Measurements from ENCODE around the gene RBM7.

Gene RBM7

DNA sequence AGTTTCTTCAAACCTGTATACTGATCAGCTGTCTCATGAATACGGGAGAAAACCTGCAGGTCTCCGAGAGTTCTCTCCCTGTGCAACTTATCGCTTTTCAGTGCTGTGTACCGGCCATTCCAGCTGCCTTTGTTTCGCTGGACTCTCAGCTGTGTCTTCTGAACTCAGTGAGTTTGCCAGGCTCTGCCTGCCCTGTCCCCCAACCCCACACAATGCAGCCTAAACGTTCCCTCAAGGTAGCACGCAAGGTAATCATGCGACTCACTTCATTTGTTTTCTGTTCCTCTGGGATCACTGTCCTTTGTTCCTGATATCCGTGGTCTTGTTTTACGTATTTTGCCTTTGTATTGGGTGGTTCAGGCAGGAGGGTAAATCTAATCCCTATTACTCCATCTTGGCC lies 13.5 kb downstream of the RBM7 start:
- Histone ChIP-seq H3K4me2 (ENCODE audit: low read length) (no peak overlapping the region), H3K4ac (ENCODE audit: low read depth, low read length) (no peak overlapping the region), H3K79me2 (ENCODE audit: control insufficient read depth, insufficient read depth, low read length) (no peaks in the 10 kb centered on the region), H3K18ac (ENCODE audit: low read length) (no peak overlapping the region), H2AK5ac (ENCODE audit: low read length) (no peak overlapping the region), H4K5ac (ENCODE audit: low read length) (no peak overlapping the region), H4K8ac (ENCODE audit: low read depth, low read length) (no peak overlapping the region), H3K4me1 (ENCODE audit: control insufficient read depth, low read depth, low read length) (no peaks in the 10 kb centered on the region), H3K27me3 (ENCODE audit: insufficient read depth, low read length, poor library complexity) (no peaks in the 10 kb centered on the region), H2BK120ac (ENCODE audit: low read depth, low read length) (no peak overlapping the region), H2BK5ac (ENCODE audit: low read length) (no peak overlapping the region), H3K9ac (ENCODE audit: low read length) (no peak overlapping the region), H2BK15ac (replicated peaks; ENCODE audit: low read depth) (no peak overlapping the region), H3K56ac (ENCODE audit: low read length) (no peak overlapping the region), H3K36me3 (ENCODE audit: control insufficient read depth, insufficient read depth, low read length) (no peaks in the 10 kb centered on the region), H3K4me3 (ENCODE audit: low read length) (no peak overlapping the region), H3K27ac (ENCODE audit: low read depth, low read length) (no peak overlapping the region), H3K23ac (ENCODE audit: low read length) (no peak overlapping the region), H3K79me1 (ENCODE audit: low read length) (no peaks in the 10 kb centered on the region)
- no CpG with 5 or more reads among the region's 10 CpGs for WGBS (ENCODE audit: extremely low coverage, insufficient coverage, low lambda C conversion rate)
- DNase-seq: no peak

GRCh38 chr11:114416441-114416961 lies 16.0 kb downstream of the RBM7 start:
- H2AK5ac ChIP-seq (ENCODE audit: low read length): no peak overlapping the region
- no peak overlapping the region for H3K18ac ChIP-seq (ENCODE audit: low read length)
- no peaks in the 10 kb centered on the region for H3K79me1 ChIP-seq (ENCODE audit: low read length)
- H3K4me3 ChIP-seq (ENCODE audit: low read length): no peak overlapping the region
- no peak overlapping the region for H2BK5ac ChIP-seq (ENCODE audit: low read length)
- no peak overlapping the region for H3K9ac ChIP-seq (ENCODE audit: low read length)
- no peak overlapping the region for H3K4me2 ChIP-seq (ENCODE audit: low read length)
- no peaks in the 10 kb centered on the region for H3K27me3 ChIP-seq (ENCODE audit: insufficient read depth, low read length, poor library complexity)
- H3K36me3 ChIP-seq (ENCODE audit: control insufficient read depth, insufficient read depth, low read length): no peaks in the 10 kb centered on the region
- no peak overlapping the region for H4K8ac ChIP-seq (ENCODE audit: low read depth, low read length)
- no peak overlapping the region for H2BK15ac ChIP-seq (replicated peaks; ENCODE audit: low read depth)
- H3K4me1 ChIP-seq (ENCODE audit: control insufficient read depth, low read depth, low read length): no peaks in the 10 kb centered on the region
- no peak overlapping the region for H3K27ac ChIP-seq (ENCODE audit: low read depth, low read length)
- no peak overlapping the region for H2BK120ac ChIP-seq (ENCODE audit: low read depth, low read length)
- no peaks in the 10 kb centered on the region for H3K79me2 ChIP-seq (ENCODE audit: control insufficient read depth, insufficient read depth, low read length)
- H3K4ac ChIP-seq (ENCODE audit: low read depth, low read length): no peak overlapping the region
- H3K23ac ChIP-seq (ENCODE audit: low read length): no peak overlapping the region
- H4K5ac ChIP-seq (ENCODE audit: low read length): no peak overlapping the region
- no peak overlapping the region for H3K56ac ChIP-seq (ENCODE audit: low read length)
- DNase-seq: no peak

GRCh38 chr11:114426280-114426679 lies 25.8 kb downstream of the RBM7 start:
- H3K18ac ChIP-seq (ENCODE audit: low read length): no peak overlapping the region
- no peaks in the 10 kb centered on the region for H3K36me3 ChIP-seq (ENCODE audit: control insufficient read depth, insufficient read depth, low read length)
- H3K4me1 ChIP-seq (ENCODE audit: control insufficient read depth, low read depth, low read length): no peaks in the 10 kb centered on the region
- H3K9ac ChIP-seq (ENCODE audit: low read length): no peak overlapping the region
- no peaks in the 10 kb centered on the region for H3K27me3 ChIP-seq (ENCODE audit: insufficient read depth, low read length, poor library complexity)
- H3K56ac ChIP-seq (ENCODE audit: low read length): peak overlapping the region; percentile 5
- H4K5ac ChIP-seq (ENCODE audit: low read length): no peak overlapping the region
- H3K4me3 ChIP-seq (ENCODE audit: low read length): no peak overlapping the region
- no peak overlapping the region for H3K4me2 ChIP-seq (ENCODE audit: low read length)
- no peak overlapping the region for H3K23ac ChIP-seq (ENCODE audit: low read length)
- no peak overlapping the region for H3K4ac ChIP-seq (ENCODE audit: low read depth, low read length)
- WGBS (ENCODE audit: extremely low coverage, insufficient coverage, low lambda C conversion rate): no CpG with 5 or more reads among the region's 4 CpGs
- no peak overlapping the region for H2BK15ac ChIP-seq (replicated peaks; ENCODE audit: low read depth)
- H4K8ac ChIP-seq (ENCODE audit: low read depth, low read length): no peak overlapping the region
- no peaks in the 10 kb centered on the region for H3K79me1 ChIP-seq (ENCODE audit: low read length)
- peak; percentile 5 for DNase-seq
- no peak overlapping the region for H2AK5ac ChIP-seq (ENCODE audit: low read length)
- H2BK120ac ChIP-seq (ENCODE audit: low read depth, low read length): no peak overlapping the region
- H3K27ac ChIP-seq (ENCODE audit: low read depth, low read length): no peak overlapping the region
- no peaks in the 10 kb centered on the region for H3K79me2 ChIP-seq (ENCODE audit: control insufficient read depth, insufficient read depth, low read length)
- no peak overlapping the region for H2BK5ac ChIP-seq (ENCODE audit: low read length)

DNA sequence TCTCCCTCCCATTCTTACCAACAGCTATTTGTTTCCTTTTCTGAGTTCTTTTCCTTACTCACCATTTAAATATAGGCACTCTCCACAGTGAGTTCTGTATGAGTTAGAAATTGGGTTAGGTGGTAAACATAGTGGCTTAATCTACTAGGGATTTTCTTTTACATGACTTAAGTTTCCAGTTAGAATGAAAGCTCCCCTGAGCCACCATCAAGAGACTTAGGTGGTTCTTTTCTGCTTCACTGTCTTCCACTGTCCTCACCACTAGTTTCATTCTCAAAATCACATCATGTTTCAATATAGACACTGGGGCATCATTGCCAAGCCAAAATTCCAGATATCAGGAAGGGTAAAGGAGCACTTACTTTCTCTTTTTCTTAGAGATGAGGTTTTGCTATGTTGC lies 29.8 kb downstream of the RBM7 start:
- no peak overlapping the region for H4K8ac ChIP-seq (ENCODE audit: low read depth, low read length)
- no peaks in the 10 kb centered on the region for H3K79me2 ChIP-seq (ENCODE audit: control insufficient read depth, insufficient read depth, low read length)
- no peaks in the 10 kb centered on the region for H3K4me1 ChIP-seq (ENCODE audit: control insufficient read depth, low read depth, low read length)
- H3K18ac ChIP-seq (ENCODE audit: low read length): no peak overlapping the region
- H3K56ac ChIP-seq (ENCODE audit: low read length): no peak overlapping the region
- H2AK5ac ChIP-seq (ENCODE audit: low read length): no peak overlapping the region
- no peak overlapping the region for H4K5ac ChIP-seq (ENCODE audit: low read length)
- no peak overlapping the region for H3K4ac ChIP-seq (ENCODE audit: low read depth, low read length)
- H2BK15ac ChIP-seq (replicated peaks; ENCODE audit: low read depth): no peak overlapping the region
- H3K79me1 ChIP-seq (ENCODE audit: low read length): no peaks in the 10 kb centered on the region
- H3K9ac ChIP-seq (ENCODE audit: low read length): no peak overlapping the region
- no peaks in the 10 kb centered on the region for H3K36me3 ChIP-seq (ENCODE audit: control insufficient read depth, insufficient read depth, low read length)
- DNase-seq: no peak
- no peak overlapping the region for H2BK5ac ChIP-seq (ENCODE audit: low read length)
- H3K27ac ChIP-seq (ENCODE audit: low read depth, low read length): no peak overlapping the region
- no peak overlapping the region for H3K4me2 ChIP-seq (ENCODE audit: low read length)
- no peaks in the 10 kb centered on the region for H3K27me3 ChIP-seq (ENCODE audit: insufficient read depth, low read length, poor library complexity)
- no peak overlapping the region for H3K4me3 ChIP-seq (ENCODE audit: low read length)
- no peak overlapping the region for H3K23ac ChIP-seq (ENCODE audit: low read length)
- no peak overlapping the region for H2BK120ac ChIP-seq (ENCODE audit: low read depth, low read length)

DNA sequence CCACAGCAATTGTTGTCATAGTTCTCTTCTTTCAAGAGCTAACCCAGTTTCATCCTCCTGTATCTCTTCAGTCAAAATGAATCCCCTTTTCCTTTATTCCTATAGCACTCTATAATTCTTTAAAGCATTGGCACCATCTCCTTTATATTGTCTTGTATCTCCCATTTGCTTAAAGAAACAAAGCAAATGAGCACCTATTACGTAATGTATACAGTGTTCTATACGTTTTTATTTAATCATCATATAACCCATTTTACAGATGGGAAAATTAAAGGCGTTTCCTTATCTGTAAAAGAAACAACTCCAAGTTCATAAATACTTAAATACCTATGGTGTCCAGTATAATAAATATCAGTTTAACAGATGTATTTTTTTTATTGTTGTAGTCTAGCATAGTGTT lies 32.4 kb downstream of the RBM7 start:
- Histone ChIP-seq H3K79me1 (ENCODE audit: low read length) (no peaks in the 10 kb centered on the region), H3K36me3 (ENCODE audit: control insufficient read depth, insufficient read depth, low read length) (no peaks in the 10 kb centered on the region), H3K27ac (ENCODE audit: low read depth, low read length) (no peak overlapping the region), H3K56ac (ENCODE audit: low read length) (no peak overlapping the region), H3K4me2 (ENCODE audit: low read length) (no peak overlapping the region), H4K5ac (ENCODE audit: low read length) (no peak overlapping the region), H3K4me3 (ENCODE audit: low read length) (no peak overlapping the region), H2AK5ac (ENCODE audit: low read length) (no peak overlapping the region), H3K27me3 (ENCODE audit: insufficient read depth, low read length, poor library complexity) (no peaks in the 10 kb centered on the region), H4K8ac (ENCODE audit: low read depth, low read length) (no peak overlapping the region), H3K79me2 (ENCODE audit: control insufficient read depth, insufficient read depth, low read length) (no peaks in the 10 kb centered on the region), H2BK5ac (ENCODE audit: low read length) (no peak overlapping the region), H2BK120ac (ENCODE audit: low read depth, low read length) (no peak overlapping the region), H3K18ac (ENCODE audit: low read length) (no peak overlapping the region), H2BK15ac (replicated peaks; ENCODE audit: low read depth) (no peak overlapping the region), H3K9ac (ENCODE audit: low read length) (no peak overlapping the region), H3K23ac (ENCODE audit: low read length) (no peak overlapping the region), H3K4ac (ENCODE audit: low read depth, low read length) (no peak overlapping the region), H3K4me1 (ENCODE audit: control insufficient read depth, low read depth, low read length) (no peaks in the 10 kb centered on the region)
- DNase-seq: no peak
- WGBS (ENCODE audit: extremely low coverage, insufficient coverage, low lambda C conversion rate): 100% methylated on average over 2 of the region's 3 CpGs

GRCh38 chr11:114433376-114433775 lies 32.9 kb downstream of the RBM7 start:
- H3K23ac ChIP-seq (ENCODE audit: low read length): no peak overlapping the region
- no CpG with 5 or more reads among the region's 4 CpGs for WGBS (ENCODE audit: extremely low coverage, insufficient coverage, low lambda C conversion rate)

More at GRCh38 chr11:114433376-114433775, 32.9 kb downstream of the RBM7 start:
- no peak overlapping the region for H3K4me2 ChIP-seq (ENCODE audit: low read length)
- H3K18ac ChIP-seq (ENCODE audit: low read length): no peak overlapping the region
- H3K9ac ChIP-seq (ENCODE audit: low read length): no peak overlapping the region
- H4K8ac ChIP-seq (ENCODE audit: low read depth, low read length): no peak overlapping the region
- H2BK15ac ChIP-seq (replicated peaks; ENCODE audit: low read depth): no peak overlapping the region
- no peak overlapping the region for H4K5ac ChIP-seq (ENCODE audit: low read length)
- H2AK5ac ChIP-seq (ENCODE audit: low read length): no peak overlapping the region
- H3K4me3 ChIP-seq (ENCODE audit: low read length): no peak overlapping the region
- no peaks in the 10 kb centered on the region for H3K36me3 ChIP-seq (ENCODE audit: control insufficient read depth, insufficient read depth, low read length)
- peak; percentile 27 for DNase-seq
- no peak overlapping the region for H2BK5ac ChIP-seq (ENCODE audit: low read length)
- no peaks in the 10 kb centered on the region for H3K27me3 ChIP-seq (ENCODE audit: insufficient read depth, low read length, poor library complexity)
- peaks cover under 1% of the 10 kb centered on the region for H3K4me1 ChIP-seq (ENCODE audit: control insufficient read depth, low read depth, low read length)
- no peak overlapping the region for H2BK120ac ChIP-seq (ENCODE audit: low read depth, low read length)
- H3K4ac ChIP-seq (ENCODE audit: low read depth, low read length): no peak overlapping the region
- H3K79me2 ChIP-seq (ENCODE audit: control insufficient read depth, insufficient read depth, low read length): no peaks in the 10 kb centered on the region
- H3K27ac ChIP-seq (ENCODE audit: low read depth, low read length): no peak overlapping the region
- H3K79me1 ChIP-seq (ENCODE audit: low read length): no peaks in the 10 kb centered on the region
- H3K56ac ChIP-seq (ENCODE audit: low read length): no peak overlapping the region

All from mesendoderm (in vitro differentiated cells).